Lower lobe of right lung (tissue), 2 donors: ENCODE results near the gene LRRC49. TPM values are rescaled to one million over a fixed set of nuclear protein-coding genes. Genes with fewer than 3 reads are reported as not detected.

Experiments
- ATAC-seq, 2 donors: fragments of 200-7000 bp; cut with Tn5 transposase; one replicate each; pipeline ENCODE4 v1.9.1; 2020 to 2022; ENCODE audit warnings: mild to moderate bottlenecking in 2 of 2, moderate library complexity in 2 of 2
- DNase-seq: peaks from one replicate; pipeline ENCODE4 v3.0.0-alpha.2; 2020
- H3K27ac ChIP-seq: fragments of 200-600 bp; one replicate; pipeline ENCODE4 v1.8.0; 2022
- H3K27me3 ChIP-seq: fragments of 200-600 bp; one replicate; pipeline ENCODE4 v1.8.0; 2022; ENCODE audit warnings: low read depth
- H3K36me3 ChIP-seq: fragments of 200-600 bp; one replicate; pipeline ENCODE4 v1.8.0; 2022; ENCODE audit warnings: mild to moderate bottlenecking
- H3K4me1 ChIP-seq: fragments of 200-600 bp; one replicate; pipeline ENCODE4 v1.8.0; 2022
- H3K4me3 ChIP-seq: fragments of 200-600 bp; one replicate; pipeline ENCODE4 v1.8.0; 2022; ENCODE audit warnings: mild to moderate bottlenecking
- H3K9me3 ChIP-seq: fragments of 200-600 bp; one replicate; pipeline ENCODE4 v1.8.0; 2022
- intact Hi-C: fragments of 100-400 bp; cut with DNase I; formaldehyde crosslinking; loops from one replicate; pipeline ENCODE4 v1.11.0; 2022
- total RNA-seq: library from RNA; stranded (reverse); fragmentation: NEBNext Ultra II Directional; extraction: Animal tissue kit (Norgen Biotek cat#: 25700); gene quantifications from one replicate; pipeline ENCODE4 v1.2.1, GENCODE V29; 2021
- TF ChIP-seq, protein P1 (sequence below): fragments of 200-600 bp; IDR thresholded peaks from one replicate; pipeline ENCODE4 v1.8.0; 2022; ENCODE audit warnings: antibody characterized with exemption, mild to moderate bottlenecking
- donor health status: DM: no; HTN: yes; CAD: no; lungs with severe emphysema.

LRRC49 gene
- total RNA-seq, 1 donor from 2014 or later: 7.3 TPM

DNA sequence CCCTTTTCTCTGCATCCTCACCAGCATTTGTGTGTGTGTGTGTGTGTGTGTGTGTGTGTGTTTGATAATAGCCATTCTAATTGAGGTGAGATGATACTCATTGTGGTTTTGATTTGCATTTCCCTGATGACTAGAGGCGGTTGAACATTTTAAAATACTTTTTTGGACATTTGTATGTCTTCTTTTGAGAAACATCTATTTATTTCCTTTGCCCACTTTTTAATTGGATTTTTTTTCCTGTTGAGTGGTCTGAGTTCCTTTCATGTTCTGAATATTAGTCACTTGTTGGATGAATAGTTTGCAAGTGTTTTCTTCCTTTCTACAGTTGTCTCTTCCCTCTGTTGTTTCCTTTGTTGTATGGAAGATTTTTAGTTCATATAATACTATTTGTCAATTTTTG lies 168.4 kb downstream of the LRRC49 start:
- H3K27ac ChIP-seq: no peak overlapping the region
- no peak for DNase-seq
- H3K4me3 ChIP-seq: no peak overlapping the region
- no peak for ATAC-seq
- no peaks in the 10 kb centered on the region for H3K27me3 ChIP-seq
- H3K9me3 ChIP-seq: no peaks in the 10 kb centered on the region
- no peaks in the 10 kb centered on the region for H3K4me1 ChIP-seq
- TF ChIP-seq, protein P1, sequence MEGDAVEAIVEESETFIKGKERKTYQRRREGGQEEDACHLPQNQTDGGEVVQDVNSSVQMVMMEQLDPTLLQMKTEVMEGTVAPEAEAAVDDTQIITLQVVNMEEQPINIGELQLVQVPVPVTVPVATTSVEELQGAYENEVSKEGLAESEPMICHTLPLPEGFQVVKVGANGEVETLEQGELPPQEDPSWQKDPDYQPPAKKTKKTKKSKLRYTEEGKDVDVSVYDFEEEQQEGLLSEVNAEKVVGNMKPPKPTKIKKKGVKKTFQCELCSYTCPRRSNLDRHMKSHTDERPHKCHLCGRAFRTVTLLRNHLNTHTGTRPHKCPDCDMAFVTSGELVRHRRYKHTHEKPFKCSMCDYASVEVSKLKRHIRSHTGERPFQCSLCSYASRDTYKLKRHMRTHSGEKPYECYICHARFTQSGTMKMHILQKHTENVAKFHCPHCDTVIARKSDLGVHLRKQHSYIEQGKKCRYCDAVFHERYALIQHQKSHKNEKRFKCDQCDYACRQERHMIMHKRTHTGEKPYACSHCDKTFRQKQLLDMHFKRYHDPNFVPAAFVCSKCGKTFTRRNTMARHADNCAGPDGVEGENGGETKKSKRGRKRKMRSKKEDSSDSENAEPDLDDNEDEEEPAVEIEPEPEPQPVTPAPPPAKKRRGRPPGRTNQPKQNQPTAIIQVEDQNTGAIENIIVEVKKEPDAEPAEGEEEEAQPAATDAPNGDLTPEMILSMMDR: no peak
- no peaks in the 10 kb centered on the region for H3K36me3 ChIP-seq
- intact Hi-C loops: no loop called here

DNA sequence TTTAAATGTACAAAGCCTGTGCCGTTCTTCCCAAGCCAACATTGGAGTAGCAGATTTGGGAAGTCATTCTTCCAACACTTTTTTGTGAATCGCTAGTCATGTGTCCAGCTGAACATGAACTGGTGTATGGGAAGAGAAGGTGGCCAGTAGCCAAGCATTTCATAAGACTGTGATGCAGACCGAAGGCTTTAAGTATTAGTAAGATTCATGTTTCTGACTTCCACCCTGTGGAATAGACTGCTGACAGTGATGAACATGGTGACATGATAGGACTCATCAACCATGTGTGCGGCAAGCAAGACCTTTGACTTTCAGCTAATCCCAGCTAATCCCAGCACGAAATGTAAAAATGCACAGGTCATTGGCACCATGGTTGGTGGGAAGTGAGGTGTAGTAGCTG lies 174.4 kb downstream of the LRRC49 start:
- intact Hi-C loops: no loop called here
- H3K4me1 ChIP-seq: no peaks in the 10 kb centered on the region
- H3K4me3 ChIP-seq: no peak overlapping the region
- DNase-seq (no peak), ATAC-seq (peak; percentile 23 to 46)
- no peaks in the 10 kb centered on the region for H3K27me3 ChIP-seq
- H3K9me3 ChIP-seq: no peaks in the 10 kb centered on the region
- TF ChIP-seq, protein P1: no peak
- no peaks in the 10 kb centered on the region for H3K36me3 ChIP-seq
- H3K27ac ChIP-seq: no peak overlapping the region

DNA sequence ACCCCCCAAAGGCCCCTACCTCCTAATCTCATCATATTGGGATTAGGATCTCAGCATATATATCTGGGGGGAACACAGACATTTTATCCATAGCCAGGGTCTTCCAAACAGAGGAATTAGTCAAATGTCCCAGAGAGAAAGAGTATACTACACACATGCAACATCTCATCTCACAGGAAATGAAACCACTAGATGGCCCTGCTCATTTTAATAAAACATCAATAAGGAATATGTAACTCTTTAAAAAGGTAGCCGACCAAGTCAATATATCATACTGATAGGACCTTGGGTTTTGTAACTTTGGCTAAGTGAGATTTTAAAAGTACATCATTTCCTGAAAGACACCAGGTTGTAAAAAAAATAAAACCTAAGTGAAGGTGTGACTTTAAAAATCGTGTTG lies 177.1 kb downstream of the LRRC49 start:
- no peaks in the 10 kb centered on the region for H3K36me3 ChIP-seq
- H3K27me3 ChIP-seq: no peaks in the 10 kb centered on the region
- intact Hi-C loops: no loop called here
- TF ChIP-seq, protein P1: no peak
- H3K4me3 ChIP-seq: no peak overlapping the region
- no peaks in the 10 kb centered on the region for H3K4me1 ChIP-seq
- no peak overlapping the region for H3K27ac ChIP-seq
- no peak for ATAC-seq
- H3K9me3 ChIP-seq: no peaks in the 10 kb centered on the region
- DNase-seq: no peak

DNA sequence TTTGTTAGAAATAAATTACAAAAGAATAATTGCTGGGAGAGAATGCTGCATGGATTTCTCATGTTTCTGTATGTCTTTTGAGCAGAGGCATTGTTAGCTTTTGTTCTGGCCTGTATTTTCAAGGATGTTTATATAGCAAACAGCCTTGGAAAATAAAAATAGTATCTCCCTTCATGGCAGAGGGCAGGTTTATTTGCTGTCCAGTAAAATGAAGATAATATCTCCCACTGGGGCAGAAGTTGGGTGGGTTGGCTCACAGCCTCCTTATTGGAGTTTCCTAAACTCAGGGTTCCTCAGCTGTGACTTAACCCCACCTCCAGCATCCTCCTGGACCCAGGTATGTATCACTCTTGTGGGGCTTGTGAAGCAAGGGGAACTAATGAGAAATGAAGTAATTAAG lies 178.9 kb downstream of the LRRC49 start:
- ATAC-seq (no peak), DNase-seq (no peak)
- TF ChIP-seq, protein P1: no peak
- intact Hi-C loops: no loop called here
- Histone ChIP-seq H3K36me3 (no peaks in the 10 kb centered on the region), H3K4me3 (no peak overlapping the region), H3K4me1 (no peaks in the 10 kb centered on the region), H3K9me3 (no peaks in the 10 kb centered on the region), H3K27me3 (no peaks in the 10 kb centered on the region), H3K27ac (no peak overlapping the region)

DNA sequence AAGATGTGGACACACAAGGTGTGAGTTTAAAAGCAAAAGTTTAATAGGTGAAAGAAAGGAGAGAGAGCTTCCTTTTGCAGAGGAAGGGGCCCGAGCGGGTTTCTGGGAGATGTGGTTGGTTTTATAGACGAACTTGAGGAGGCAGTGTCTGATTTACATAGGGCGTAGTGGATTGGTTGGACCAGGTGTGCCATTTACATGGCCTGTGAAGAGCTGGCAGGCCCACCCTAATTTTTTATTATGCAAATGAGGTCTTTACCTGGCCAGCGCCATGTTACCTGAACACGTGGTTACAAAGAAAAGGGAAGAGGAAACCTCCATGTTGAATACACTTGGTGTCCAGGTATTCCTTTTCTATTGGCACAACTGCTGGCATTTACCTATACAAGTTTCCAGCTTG lies 179.8 kb downstream of the LRRC49 start:
- no peak for ATAC-seq
- Histone ChIP-seq H3K9me3 (no peaks in the 10 kb centered on the region), H3K27ac (no peak overlapping the region), H3K4me3 (no peak overlapping the region), H3K36me3 (no peaks in the 10 kb centered on the region), H3K27me3 (no peaks in the 10 kb centered on the region), H3K4me1 (no peaks in the 10 kb centered on the region)
- intact Hi-C loops: no loop called here
- TF ChIP-seq, protein P1: no peak
- DNase-seq: no peak
